WTC11 (cell line): Measurements from ENCODE around the gene PRIM2. TPM values are rescaled to one million over a fixed set of nuclear protein-coding genes. Genes with fewer than 3 reads are reported as not detected.

Experiments used
- ATAC-seq: fragments of 200-7000 bp; cut with Tn5 transposase; 2 replicates; pipeline ENCODE4 v1.10.0; 2021; ENCODE audit warnings: mild to moderate bottlenecking, moderate library complexity
- Bru-seq: library from RNA; stranded (reverse); fragments of 400-500 nt; gene quantifications from one replicate; lab custom pipeline; 2021; lab: Mats Ljungman, UMichigan
- CTCF ChIA-PET: fragments of 300-600 bp; sonication (Branson Sonifier 250); formaldehyde crosslinking; loops from one replicate; lab custom pipeline; 2021; ENCODE audit warnings: antibody characterized with exemption; lab: Charles Lee
- POLR2A ChIA-PET: fragments of 350-600 bp; sonication (Branson Sonifier 250); formaldehyde crosslinking; loops from one replicate; lab custom pipeline; 2021; ENCODE audit warnings: antibody characterized with exemption; lab: Charles Lee
- DNase-seq: peaks from one replicate; pipeline ENCODE4 v3.0.0; 2021; ENCODE audit warnings: low spot score
- H3K27ac Mint-ChIP-seq: 2 replicates; pipeline ENCODE4 v1.8.0; 2021; ENCODE audit warnings: mixed read lengths
- H3K27me3 Mint-ChIP-seq: 2 replicates; pipeline ENCODE4 v1.8.0; 2021; ENCODE audit warnings: low read depth, mild to moderate bottlenecking, moderate library complexity, mixed read lengths
- H3K36me3 Mint-ChIP-seq: 2 replicates; pipeline ENCODE4 v1.8.0; 2021; ENCODE audit warnings: mixed read lengths
- H3K4me1 Mint-ChIP-seq: 2 replicates; pipeline ENCODE4 v1.8.0; 2022; ENCODE audit warnings: mixed read lengths
- H3K4me3 Mint-ChIP-seq: 2 replicates; pipeline ENCODE4 v1.8.0; 2021; ENCODE audit warnings: mild to moderate bottlenecking, moderate library complexity, mixed read lengths
- H3K9me3 Mint-ChIP-seq: 2 replicates; pipeline ENCODE4 v1.8.0; 2021; ENCODE audit warnings: mixed read lengths
- CREM ChIP-seq: sonication (generic); formaldehyde crosslinking; IDR thresholded peaks from 2 replicates; pipeline ENCODE4 v1.8.1; 2022; ENCODE audit warnings: mild to moderate bottlenecking, missing genetic modification reagents, moderate library complexity
- E2F4 ChIP-seq: sonication (generic); formaldehyde crosslinking; IDR thresholded peaks from 2 replicates; pipeline ENCODE4 v1.8.1; 2022; ENCODE audit warnings: low read depth, mild to moderate bottlenecking, moderate library complexity, missing genetic modification reagents, borderline replicate concordance
- E2F5 ChIP-seq: sonication (generic); formaldehyde crosslinking; IDR thresholded peaks from 2 replicates; pipeline ENCODE4 v1.8.1; 2022; ENCODE audit warnings: mild to moderate bottlenecking, moderate library complexity, missing genetic modification reagents
- ETV6 ChIP-seq: sonication (generic); formaldehyde crosslinking; IDR thresholded peaks from 2 replicates; pipeline ENCODE4 v1.8.1; 2022; ENCODE audit warnings: mild to moderate bottlenecking, missing genetic modification reagents
- FOXK1 ChIP-seq: sonication (generic); formaldehyde crosslinking; IDR thresholded peaks from 2 replicates; pipeline ENCODE4 v1.8.0; 2022; ENCODE audit warnings: mild to moderate bottlenecking, moderate library complexity, missing genetic modification reagents
- FOXP1 ChIP-seq: sonication (generic); formaldehyde crosslinking; IDR thresholded peaks from 2 replicates; pipeline ENCODE4 v1.8.0; 2022; ENCODE audit warnings: missing genetic modification reagents, mild to moderate bottlenecking, moderate library complexity, borderline replicate concordance
- GABPB1 ChIP-seq: sonication (generic); formaldehyde crosslinking; IDR thresholded peaks from 2 replicates; pipeline ENCODE4 v1.8.1; 2023; ENCODE audit warnings: mild to moderate bottlenecking, missing genetic modification reagents
- GTF2I ChIP-seq: fragments of 250-450 bp; sonication (Bioruptor Pico); conservative IDR thresholded peaks from 2 replicates; pipeline ENCODE4 v1.4.0; 2021; ENCODE audit warnings: mild to moderate bottlenecking
- HMGA2 ChIP-seq: fragments of 250-450 bp; sonication (Bioruptor Pico); IDR thresholded peaks from 2 replicates; pipeline ENCODE4 v1.4.0; 2021; ENCODE audit warnings: mild to moderate bottlenecking, moderate library complexity
- HMGXB4 ChIP-seq: sonication (generic); formaldehyde crosslinking; IDR thresholded peaks from 2 replicates; pipeline ENCODE4 v1.8.1; 2023; ENCODE audit warnings: mild to moderate bottlenecking, moderate library complexity, missing genetic modification reagents
- MAX ChIP-seq: sonication (generic); formaldehyde crosslinking; IDR thresholded peaks from 2 replicates; pipeline ENCODE4 v1.8.0; 2022; ENCODE audit warnings: mild to moderate bottlenecking, missing genetic modification reagents
- TEAD1 ChIP-seq: sonication (generic); formaldehyde crosslinking; IDR thresholded peaks from 2 replicates; pipeline ENCODE4 v1.8.0; 2022; ENCODE audit warnings: mild to moderate bottlenecking, missing genetic modification reagents
- TP53 ChIP-seq: sonication (generic); formaldehyde crosslinking; IDR thresholded peaks from 2 replicates; pipeline ENCODE4 v1.8.1; 2023; ENCODE audit warnings: mild to moderate bottlenecking, missing genetic modification reagents
- ZBTB21 ChIP-seq: sonication (generic); formaldehyde crosslinking; IDR thresholded peaks from 2 replicates; pipeline ENCODE4 v1.8.1; 2023; ENCODE audit warnings: mild to moderate bottlenecking, missing genetic modification reagents, borderline replicate concordance
- ZNF317 ChIP-seq: sonication (generic); formaldehyde crosslinking; IDR thresholded peaks from 2 replicates; pipeline ENCODE4 v1.8.1; 2023; ENCODE audit warnings: low read depth, mild to moderate bottlenecking, moderate library complexity, missing genetic modification reagents, borderline replicate concordance
- long read RNA-seq, 3 experiments: library from RNA in 1 of 3; library from capped mRNA in 1 of 3; library from polyadenylated mRNA in 1 of 3; unstranded in 2 of 3; stranded (forward) in 1 of 3; transcript quantifications; one replicate each; pipeline ENCODE4 v2.0.0, GENCODE V29; 2021
- total RNA-seq: library from RNA; stranded (reverse); gene quantifications from 3 replicates; pipeline ENCODE4 v1.2.3, GENCODE V29; 2021
- TF ChIP-seq, protein P1 (sequence below): sonication (generic); formaldehyde crosslinking; IDR thresholded peaks from 2 replicates; pipeline ENCODE4 v1.8.0; 2023; ENCODE audit warnings: missing genetic modification reagents, mild to moderate bottlenecking, borderline replicate concordance
- TF ChIP-seq, protein P2 (sequence below): fragments of 250-450 bp; sonication (Bioruptor Pico); IDR thresholded peaks from 2 replicates; pipeline ENCODE4 v1.8.0; 2021; ENCODE audit warnings: mild to moderate bottlenecking
- TF ChIP-seq, protein P3 (sequence below): fragments of 250-450 bp; sonication (Bioruptor Pico); IDR thresholded peaks from 2 replicates; pipeline ENCODE4 v1.9.0; 2021; ENCODE audit warnings: moderate library complexity, mild to moderate bottlenecking, inconsistent platforms, borderline replicate concordance

The PRIM2 gene
- total RNA-seq (38.2 to 42.2 TPM (median 40.9 TPM) in 3 replicates), Bru-seq, nascent RNA (percentile 84 among the genes with signal in this experiment)
- long read RNA-seq, experiment 1, transcript PRIM2-207 (14 exons, 2,308 nt): major isoform, 72 of 120 reads
- long read RNA-seq, experiment 1, partial matches to known transcripts: 18 of 120 reads
- long read RNA-seq, experiment 1, other reads (novel, unspliced or antisense): 28 of 120 reads
- long read RNA-seq, experiment 2, transcript PRIM2-207 (14 exons, 2,308 nt): major isoform, 17 of 49 reads
- long read RNA-seq, experiment 2, partial matches to known transcripts: 22 of 49 reads
- long read RNA-seq, experiment 2, other reads (novel, unspliced or antisense): 9 of 49 reads
- long read RNA-seq, experiment 3, transcript PRIM2-203 (7 exons, 2,197 nt): minor isoform, 5 of 73 reads
- long read RNA-seq, experiment 3, transcript PRIM2-207 (14 exons, 2,308 nt): major isoform, 49 of 73 reads
- long read RNA-seq, experiment 3, partial matches to known transcripts: 3 of 73 reads
- long read RNA-seq, experiment 3, other reads (novel, unspliced or antisense): 15 of 73 reads

DNA sequence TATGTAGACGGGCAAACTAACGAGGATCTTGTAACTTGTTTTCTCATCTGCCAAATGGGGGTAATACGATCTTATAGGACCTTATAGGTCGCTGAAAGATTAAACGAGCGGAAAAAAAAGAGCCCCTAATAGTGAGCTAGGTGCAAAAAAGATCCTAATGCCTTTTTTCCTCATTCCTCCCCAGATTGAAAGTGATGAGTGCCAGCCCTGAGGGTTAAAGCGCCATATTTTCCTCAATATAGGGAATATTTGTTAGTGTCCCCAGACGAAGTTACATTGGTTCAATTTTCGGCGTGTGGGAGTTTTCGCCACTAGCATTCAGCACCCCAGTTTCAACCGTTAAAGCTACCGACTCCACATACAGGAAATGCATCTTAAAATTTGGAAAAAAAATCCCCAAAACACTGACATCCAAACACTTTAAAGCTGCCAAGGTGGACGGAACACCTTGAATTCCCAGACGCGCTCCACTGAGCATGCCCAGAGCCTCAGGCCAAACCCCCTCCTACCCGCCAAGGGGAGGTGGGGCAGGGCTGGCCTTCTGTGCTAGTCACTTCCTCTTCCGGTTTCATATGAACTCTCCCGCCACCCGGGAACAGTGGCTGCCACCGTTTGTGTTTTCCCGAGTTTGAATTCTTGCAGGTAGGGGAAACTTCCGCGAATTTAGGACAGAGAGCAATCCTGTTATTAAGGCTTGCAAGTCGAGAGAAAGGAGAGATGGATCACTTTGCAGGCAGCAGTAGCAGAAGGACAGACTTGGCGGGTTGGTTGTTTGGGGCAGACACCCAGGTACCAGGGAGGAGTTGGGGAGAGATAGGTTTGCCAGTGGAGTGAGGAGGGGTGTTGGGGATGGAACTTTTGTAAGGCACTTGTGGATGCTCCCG lies at the start of gene PRIM2:
Gene PRIM2 (plus strand): TSS at position 571 of the 884 bp plus-strand sequence. CDS start 816 bp downstream, outside the sequence.
- CTCF ChIA-PET: interaction anchor here (0.6 to 3.2 kb wide), 11 partner anchors 13 to 466 kb away, joined by 3 to 34 read pairs (median 6); partner anchors contain the start of genes BAG2, BEND6 and RAB23
- H3K27me3 Mint-ChIP-seq: no peaks in the 10 kb centered on the region
- H3K4me1 Mint-ChIP-seq: peaks cover 12% of the 10 kb centered on the region
- POLR2A ChIA-PET: interaction anchor here (0.7 to 1.5 kb wide), 3 partner anchors 95 to 145 kb away, joined by 3 to 4 read pairs (median 3); partner anchors contain the start of genes BAG2 and RAB23
- H3K9me3 Mint-ChIP-seq: no peaks in the 10 kb centered on the region
- H3K27ac Mint-ChIP-seq: peak within 1 kb of the TSS; percentile 99
- peak; percentile 85 for DNase-seq
- H3K36me3 Mint-ChIP-seq: peaks cover 38% of the 10 kb centered on the region
- H3K4me3 Mint-ChIP-seq: peak within 1 kb of the TSS; percentile 100
- peak; percentile 92 for ATAC-seq
- 0 out of 2 replicates have a peak, but pooled peaks have one; percentile 38 for TF ChIP-seq CREM
- peak; percentile 29; the same call in 1 of the 2 replicates for TF ChIP-seq MAX
- TF ChIP-seq, protein P1, sequence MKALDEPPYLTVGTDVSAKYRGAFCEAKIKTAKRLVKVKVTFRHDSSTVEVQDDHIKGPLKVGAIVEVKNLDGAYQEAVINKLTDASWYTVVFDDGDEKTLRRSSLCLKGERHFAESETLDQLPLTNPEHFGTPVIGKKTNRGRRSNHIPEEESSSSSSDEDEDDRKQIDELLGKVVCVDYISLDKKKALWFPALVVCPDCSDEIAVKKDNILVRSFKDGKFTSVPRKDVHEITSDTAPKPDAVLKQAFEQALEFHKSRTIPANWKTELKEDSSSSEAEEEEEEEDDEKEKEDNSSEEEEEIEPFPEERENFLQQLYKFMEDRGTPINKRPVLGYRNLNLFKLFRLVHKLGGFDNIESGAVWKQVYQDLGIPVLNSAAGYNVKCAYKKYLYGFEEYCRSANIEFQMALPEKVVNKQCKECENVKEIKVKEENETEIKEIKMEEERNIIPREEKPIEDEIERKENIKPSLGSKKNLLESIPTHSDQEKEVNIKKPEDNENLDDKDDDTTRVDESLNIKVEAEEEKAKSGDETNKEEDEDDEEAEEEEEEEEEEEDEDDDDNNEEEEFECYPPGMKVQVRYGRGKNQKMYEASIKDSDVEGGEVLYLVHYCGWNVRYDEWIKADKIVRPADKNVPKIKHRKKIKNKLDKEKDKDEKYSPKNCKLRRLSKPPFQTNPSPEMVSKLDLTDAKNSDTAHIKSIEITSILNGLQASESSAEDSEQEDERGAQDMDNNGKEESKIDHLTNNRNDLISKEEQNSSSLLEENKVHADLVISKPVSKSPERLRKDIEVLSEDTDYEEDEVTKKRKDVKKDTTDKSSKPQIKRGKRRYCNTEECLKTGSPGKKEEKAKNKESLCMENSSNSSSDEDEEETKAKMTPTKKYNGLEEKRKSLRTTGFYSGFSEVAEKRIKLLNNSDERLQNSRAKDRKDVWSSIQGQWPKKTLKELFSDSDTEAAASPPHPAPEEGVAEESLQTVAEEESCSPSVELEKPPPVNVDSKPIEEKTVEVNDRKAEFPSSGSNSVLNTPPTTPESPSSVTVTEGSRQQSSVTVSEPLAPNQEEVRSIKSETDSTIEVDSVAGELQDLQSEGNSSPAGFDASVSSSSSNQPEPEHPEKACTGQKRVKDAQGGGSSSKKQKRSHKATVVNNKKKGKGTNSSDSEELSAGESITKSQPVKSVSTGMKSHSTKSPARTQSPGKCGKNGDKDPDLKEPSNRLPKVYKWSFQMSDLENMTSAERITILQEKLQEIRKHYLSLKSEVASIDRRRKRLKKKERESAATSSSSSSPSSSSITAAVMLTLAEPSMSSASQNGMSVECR (CRISPR knock-in tag): peak; percentile 84; the same call in 1 of the 2 replicates
- peak; percentile 84 for TF ChIP-seq E2F5 (CRISPR knock-in tag)
- TF ChIP-seq, protein P2, sequence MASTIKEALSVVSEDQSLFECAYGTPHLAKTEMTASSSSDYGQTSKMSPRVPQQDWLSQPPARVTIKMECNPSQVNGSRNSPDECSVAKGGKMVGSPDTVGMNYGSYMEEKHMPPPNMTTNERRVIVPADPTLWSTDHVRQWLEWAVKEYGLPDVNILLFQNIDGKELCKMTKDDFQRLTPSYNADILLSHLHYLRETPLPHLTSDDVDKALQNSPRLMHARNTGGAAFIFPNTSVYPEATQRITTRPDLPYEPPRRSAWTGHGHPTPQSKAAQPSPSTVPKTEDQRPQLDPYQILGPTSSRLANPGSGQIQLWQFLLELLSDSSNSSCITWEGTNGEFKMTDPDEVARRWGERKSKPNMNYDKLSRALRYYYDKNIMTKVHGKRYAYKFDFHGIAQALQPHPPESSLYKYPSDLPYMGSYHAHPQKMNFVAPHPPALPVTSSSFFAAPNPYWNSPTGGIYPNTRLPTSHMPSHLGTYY (CRISPR knock-in tag): no peak
- no peak for TF ChIP-seq GTF2I (CRISPR knock-in tag)
- TF ChIP-seq HMGA2 (CRISPR knock-in tag): no peak
- peak; percentile 54; the same call in 1 of the 2 replicates for TF ChIP-seq ETV6 (CRISPR knock-in tag)
- TF ChIP-seq TEAD1 (CRISPR knock-in tag): peak; percentile 83
- TF ChIP-seq TP53 (CRISPR knock-in tag): no peak
- peak; percentile 66 for TF ChIP-seq GABPB1 (CRISPR knock-in tag)
- no peak for TF ChIP-seq ZBTB21 (CRISPR knock-in tag)

GRCh38 chr6:57268294-57268640 lies 49.2 kb upstream of the PRIM2 start:
- CTCF ChIA-PET: no interaction called here
- POLR2A ChIA-PET: no interaction called here
- Mint-ChIP-seq H3K27me3 (peaks cover 5% of the 10 kb centered on the region), H3K36me3 (peaks cover 6% of the 10 kb centered on the region), H3K4me1 (no peaks in the 10 kb centered on the region), H3K27ac (no peak overlapping the region), H3K4me3 (no peak overlapping the region), H3K9me3 (peaks cover 15% of the 10 kb centered on the region)
- no peak for ATAC-seq
- no peak for DNase-seq
- TF ChIP-seq, protein P3, sequence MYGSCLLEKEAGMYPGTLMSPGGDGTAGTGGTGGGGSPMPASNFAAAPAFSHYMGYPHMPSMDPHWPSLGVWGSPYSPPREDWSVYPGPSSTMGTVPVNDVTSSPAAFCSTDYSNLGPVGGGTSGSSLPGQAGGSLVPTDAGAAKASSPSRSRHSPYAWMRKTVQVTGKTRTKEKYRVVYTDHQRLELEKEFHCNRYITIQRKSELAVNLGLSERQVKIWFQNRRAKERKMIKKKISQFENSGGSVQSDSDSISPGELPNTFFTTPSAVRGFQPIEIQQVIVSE (CRISPR knock-in tag): no peak
- TF ChIP-seq GABPB1 (CRISPR knock-in tag) (no peak), FOXP1 (CRISPR knock-in tag) (no peak), HMGXB4 (CRISPR knock-in tag) (no peak), ZNF317 (CRISPR knock-in tag) (no peak), E2F4 (CRISPR knock-in tag) (no peak), FOXK1 (no peak), MAX (no peak)
